ENCODE results near the gene LRRC23. TPM values are rescaled to one million over a fixed set of nuclear protein-coding genes. Genes with fewer than 3 reads are reported as not detected.

LRRC23 gene
- total and polyA plus RNA-seq, 9 of the 15 experiments (the other 6 are each of a cell fraction or from before 2014, with no cell fraction given), result 2.2 to 7.0 (median 3.0) TPM

- TF ChIP-seq, protein P1, sequence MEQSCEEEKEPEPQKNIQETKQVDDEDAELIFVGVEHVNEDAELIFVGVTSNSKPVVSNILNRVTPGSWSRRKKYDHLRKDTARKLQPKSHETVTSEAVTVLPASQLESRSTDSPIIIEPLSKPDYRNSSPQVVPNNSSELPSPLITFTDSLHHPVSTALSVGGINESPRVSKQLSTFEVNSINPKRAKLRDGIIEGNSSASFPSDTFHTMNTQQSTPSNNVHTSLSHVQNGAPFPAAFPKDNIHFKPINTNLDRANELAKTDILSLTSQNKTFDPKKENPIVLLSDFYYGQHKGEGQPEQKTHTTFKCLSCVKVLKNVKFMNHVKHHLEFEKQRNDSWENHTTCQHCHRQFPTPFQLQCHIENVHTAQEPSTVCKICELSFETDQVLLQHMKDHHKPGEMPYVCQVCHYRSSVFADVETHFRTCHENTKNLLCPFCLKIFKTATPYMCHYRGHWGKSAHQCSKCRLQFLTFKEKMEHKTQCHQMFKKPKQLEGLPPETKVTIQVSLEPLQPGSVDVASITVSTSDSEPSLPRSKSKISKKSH (CRISPR knock-in tag; IDR thresholded peaks at IDR 0.05), result no peak
- TF ChIP-seq TEAD4 (IDR thresholded peaks at IDR 0.05; ENCODE audit: low read length) (no peak), TEAD4 (CRISPR knock-in tag; IDR thresholded peaks at IDR 0.05; ENCODE audit: borderline replicate concordance) (no peak), JUN (IDR thresholded peaks at IDR 0.05; ENCODE audit: borderline replicate concordance, low read depth, low read length) (peak; percentile 73; the same call in 1 of the 2 replicates), JUN (CRISPR knock-in tag; IDR thresholded peaks at IDR 0.05; ENCODE audit: borderline replicate concordance) (no peak), SMAD2 (IDR thresholded peaks at IDR 0.05; ENCODE audit: low read depth, low read length) (no peak), MTA1 (IDR thresholded peaks at IDR 0.05; ENCODE audit: borderline replicate concordance) (no peak), NELFE (IDR thresholded peaks at IDR 0.05; ENCODE audit: insufficient read depth, insufficient read length) (no peak), FOXJ2 (tag; IDR thresholded peaks at IDR 0.05) (peak; percentile 73; the same call in 1 of the 2 replicates), ZBTB8A (IDR thresholded peaks at IDR 0.05; ENCODE audit: partially characterized antibody) (no peak), MAFG (tag; conservative IDR thresholded peaks at IDR 0.05) (no peak), HMGN3 (IDR thresholded peaks at IDR 0.05; ENCODE audit: borderline replicate concordance, extremely low read depth, insufficient read length, low read depth, low read length) (no peak), CBFA2T2 (conservative IDR thresholded peaks at IDR 0.05) (no peak), RUNX1 (IDR thresholded peaks at IDR 0.05; ENCODE audit: low read depth) (no peak), ZNF3 (CRISPR knock-in tag; IDR thresholded peaks at IDR 0.05) (no peak), RBFOX2 (IDR thresholded peaks at IDR 0.05; ENCODE audit: low read depth, low read length) (peak; percentile 51), ATF4 (CRISPR knock-in tag; IDR thresholded peaks at IDR 0.05) (no peak), POLR2AphosphoS5 (IDR thresholded peaks at IDR 0.05; ENCODE audit: control insufficient read depth, insufficient read depth, low read depth, low read length) (no peak), ZNF232 (CRISPR knock-in tag; IDR thresholded peaks at IDR 0.05) (no peak)
- TF ChIP-seq, protein P2, sequence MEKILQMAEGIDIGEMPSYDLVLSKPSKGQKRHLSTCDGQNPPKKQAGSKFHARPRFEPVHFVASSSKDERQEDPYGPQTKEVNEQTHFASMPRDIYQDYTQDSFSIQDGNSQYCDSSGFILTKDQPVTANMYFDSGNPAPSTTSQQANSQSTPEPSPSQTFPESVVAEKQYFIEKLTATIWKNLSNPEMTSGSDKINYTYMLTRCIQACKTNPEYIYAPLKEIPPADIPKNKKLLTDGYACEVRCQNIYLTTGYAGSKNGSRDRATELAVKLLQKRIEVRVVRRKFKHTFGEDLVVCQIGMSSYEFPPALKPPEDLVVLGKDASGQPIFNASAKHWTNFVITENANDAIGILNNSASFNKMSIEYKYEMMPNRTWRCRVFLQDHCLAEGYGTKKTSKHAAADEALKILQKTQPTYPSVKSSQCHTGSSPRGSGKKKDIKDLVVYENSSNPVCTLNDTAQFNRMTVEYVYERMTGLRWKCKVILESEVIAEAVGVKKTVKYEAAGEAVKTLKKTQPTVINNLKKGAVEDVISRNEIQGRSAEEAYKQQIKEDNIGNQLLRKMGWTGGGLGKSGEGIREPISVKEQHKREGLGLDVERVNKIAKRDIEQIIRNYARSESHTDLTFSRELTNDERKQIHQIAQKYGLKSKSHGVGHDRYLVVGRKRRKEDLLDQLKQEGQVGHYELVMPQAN (IDR thresholded peaks at IDR 0.05; ENCODE audit: borderline replicate concordance), result peak; percentile 72
Observed at GRCh38 chr12:6904280-6905276, at the start of gene LRRC23 (continued).
